GM12873 (cell line): ENCODE results near the gene YPEL1.

Experiments
- CTCF ChIP-seq: IDR thresholded peaks from 2 replicates; pipeline ENCODE4 v1.5.1; 2012; ENCODE audit warnings: low read depth, mild to moderate bottlenecking, moderate library complexity, low read length, control low read depth; ENCODE audit not compliant: insufficient read depth; ENCODE audit errors: missing control alignments

Gene YPEL1

GRCh38 chr22:21713428-21714058 lies 22.1 kb downstream of the YPEL1 start:
- TF ChIP-seq CTCF, result no peak

GRCh38 chr22:21712751-21713427 lies 22.7 kb downstream of the YPEL1 start:
- TF ChIP-seq CTCF, result peak; percentile 80

GRCh38 chr22:21711851-21712250 lies 23.7 kb downstream of the YPEL1 start:
- TF ChIP-seq CTCF, result no peak

- TF ChIP-seq CTCF, result no peak
Measured at GRCh38 chr22:21710156-21710555, 25.4 kb downstream of the YPEL1 start.

GRCh38 chr22:21709688-21710087 lies 25.9 kb downstream of the YPEL1 start:
- TF ChIP-seq CTCF, result no peak

- no peak for TF ChIP-seq CTCF
Measured at GRCh38 chr22:21708960-21709359, 26.6 kb downstream of the YPEL1 start.

GRCh38 chr22:21707677-21708076 lies 27.9 kb downstream of the YPEL1 start:
- no peak for TF ChIP-seq CTCF
